SKM-1 (cell line): ENCODE data around the gene KIAA0586.
"Not testable (repeated sequence)": the region's sequence is repeated elsewhere in the genome, so short reads cannot be mapped to it uniquely, and the experiment has no call there.

Experiments
- DNase-seq: peaks from one replicate; lab custom pipeline; 2025; ENCODE audit not compliant: unreplicated experiment; lab: John Stamatoyannopoulos, UW

The KIAA0586 gene

DNA sequence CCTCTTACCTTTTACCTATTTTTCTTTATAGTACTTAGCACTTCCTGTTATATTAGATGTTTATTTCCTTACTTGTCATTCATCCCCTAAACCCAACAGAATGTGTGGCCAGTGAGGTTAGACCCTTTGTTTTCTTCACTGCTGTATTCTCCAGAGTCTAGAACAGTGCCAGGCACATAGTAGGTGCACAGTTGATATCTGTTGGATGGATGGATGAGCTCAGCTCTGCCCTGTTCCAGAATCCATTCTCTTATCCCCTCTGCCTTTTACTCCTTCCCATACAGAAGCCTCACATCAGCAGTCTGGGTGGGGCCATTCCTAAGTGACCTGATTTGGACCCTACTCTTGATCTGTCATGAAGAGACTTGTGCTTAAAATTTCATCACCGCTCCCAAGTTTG lies 115.7 kb downstream of the KIAA0586 start:
- DNase-seq, result no peak

DNA sequence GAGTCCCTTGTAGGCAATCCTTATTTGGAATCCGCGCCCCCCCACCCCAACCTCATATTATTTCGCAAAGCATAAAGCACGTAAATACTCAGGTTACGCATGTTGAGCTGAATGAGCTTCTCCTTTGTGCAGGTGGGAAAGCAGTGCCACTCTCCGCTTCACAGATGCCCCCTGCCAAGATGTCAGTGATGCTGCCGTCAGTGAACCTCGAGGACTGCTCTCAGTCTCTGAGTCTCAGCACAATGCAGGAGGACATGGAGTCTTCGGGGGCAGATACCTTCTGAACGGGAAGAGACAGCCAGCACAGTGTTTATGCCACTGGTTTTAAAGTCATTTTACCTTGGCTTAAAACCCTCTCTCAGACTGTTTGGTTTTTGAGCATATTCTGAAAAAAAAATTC lies 120.1 kb downstream of the KIAA0586 start:
- no peak for DNase-seq

DNA sequence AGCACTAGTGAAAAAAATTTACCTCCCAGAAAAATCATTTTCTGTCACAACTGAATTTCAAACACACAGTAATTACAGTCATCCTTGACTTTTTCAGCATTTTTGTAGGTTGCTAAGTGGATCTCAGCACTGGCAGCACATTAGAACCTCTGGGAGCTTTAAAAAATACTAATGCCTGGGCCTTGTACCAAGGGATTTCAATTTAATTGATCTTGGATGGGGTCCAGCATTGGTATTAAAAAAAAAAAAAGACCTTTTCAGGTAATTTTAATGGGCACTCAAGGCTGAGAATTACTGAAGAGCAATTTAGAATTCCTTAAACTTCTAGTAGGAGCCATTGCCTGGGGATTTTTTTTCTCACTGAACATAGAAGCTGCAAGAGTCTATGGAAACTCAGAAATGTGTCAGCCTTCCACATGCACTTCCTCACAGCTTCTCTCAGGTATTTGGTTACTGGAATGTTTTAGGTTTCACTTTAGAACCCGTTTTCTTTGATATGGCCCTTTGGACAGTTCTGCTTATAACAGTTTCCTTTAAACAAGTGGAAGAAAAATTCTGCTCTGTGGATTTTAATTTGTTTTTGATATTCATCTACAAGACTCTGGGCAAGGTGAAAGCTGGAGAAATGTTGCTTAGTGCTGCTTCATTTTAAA lies 121.7 kb downstream of the KIAA0586 start:
- no peak for DNase-seq

DNA sequence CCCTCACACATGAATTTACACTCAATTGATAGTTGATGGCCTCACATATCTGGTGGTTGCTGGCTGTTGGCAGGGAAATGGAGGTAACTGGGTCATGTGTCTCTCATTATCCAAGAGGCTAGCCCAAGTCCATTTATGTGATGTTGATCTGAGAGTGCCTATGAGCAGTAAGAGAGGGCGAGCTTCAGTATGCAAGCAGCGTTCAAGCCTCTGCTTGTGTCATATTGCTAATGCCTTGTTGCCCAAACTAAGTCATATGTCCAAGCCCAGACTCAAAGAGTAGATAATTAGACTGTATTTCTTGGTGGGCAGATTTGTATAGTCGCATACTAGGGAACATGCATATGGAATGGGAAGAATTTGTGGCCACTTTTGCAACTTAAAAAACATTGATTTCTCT lies 126.4 kb downstream of the KIAA0586 start:
- no peak for DNase-seq

DNA sequence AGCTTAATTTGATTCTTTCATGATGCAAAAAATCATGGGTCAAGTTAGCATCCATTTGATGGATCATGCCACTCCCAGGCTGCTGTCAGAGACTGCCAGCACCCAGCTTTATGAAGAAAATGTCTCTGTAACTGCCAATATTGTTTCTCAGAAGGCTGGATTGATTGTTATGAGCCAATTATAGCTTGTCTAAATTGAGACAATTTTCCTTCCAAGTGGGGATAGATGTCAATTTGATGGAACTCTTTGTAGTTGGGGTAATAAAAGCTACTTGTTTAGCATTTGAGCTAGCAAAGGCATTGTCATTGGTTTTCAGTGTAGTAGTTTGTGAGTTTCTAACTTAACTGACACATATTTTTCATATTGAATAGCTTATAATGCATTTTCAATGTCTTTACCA lies 128.1 kb downstream of the KIAA0586 start:
- no peak for DNase-seq

DNA sequence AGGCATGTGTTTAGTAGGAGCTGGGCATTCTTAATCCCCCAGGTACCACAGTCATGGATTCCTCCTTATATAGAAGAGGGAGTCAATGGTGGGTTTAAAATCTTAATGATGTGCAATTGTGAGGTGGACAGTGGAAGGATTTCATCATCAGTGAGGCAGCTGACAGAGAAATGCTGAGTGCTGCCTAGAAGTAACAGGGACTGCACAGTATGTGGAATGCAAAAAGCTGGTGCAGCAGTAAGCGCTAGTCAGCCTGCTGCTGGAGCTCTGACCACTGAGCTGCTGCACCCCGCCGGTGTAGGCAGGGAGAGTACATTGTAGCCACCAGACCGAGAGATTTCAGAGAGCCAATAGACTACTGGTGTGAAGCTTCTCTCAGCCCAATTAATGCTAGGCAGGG lies 129.7 kb downstream of the KIAA0586 start:
- DNase-seq, result no peak

DNA sequence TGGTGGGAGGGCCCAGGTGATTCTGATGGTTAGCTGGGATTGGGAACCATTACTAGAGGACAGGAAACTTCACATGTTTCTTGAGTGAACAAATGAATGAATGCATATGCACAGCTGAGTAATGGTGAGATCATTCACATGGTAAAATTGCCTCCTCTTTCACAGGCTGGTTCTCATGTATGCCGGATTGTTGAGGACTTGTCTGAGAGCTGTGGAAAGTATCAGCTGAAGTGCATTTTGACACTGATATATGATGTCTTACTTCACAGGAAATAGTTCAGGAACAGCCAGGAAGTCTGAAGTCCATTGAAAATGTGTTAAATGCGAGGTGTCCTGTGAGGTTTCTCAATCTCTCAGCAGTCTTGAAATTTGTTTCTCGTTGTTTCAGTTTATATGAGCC lies 132.7 kb downstream of the KIAA0586 start:
- no peak for DNase-seq

DNA sequence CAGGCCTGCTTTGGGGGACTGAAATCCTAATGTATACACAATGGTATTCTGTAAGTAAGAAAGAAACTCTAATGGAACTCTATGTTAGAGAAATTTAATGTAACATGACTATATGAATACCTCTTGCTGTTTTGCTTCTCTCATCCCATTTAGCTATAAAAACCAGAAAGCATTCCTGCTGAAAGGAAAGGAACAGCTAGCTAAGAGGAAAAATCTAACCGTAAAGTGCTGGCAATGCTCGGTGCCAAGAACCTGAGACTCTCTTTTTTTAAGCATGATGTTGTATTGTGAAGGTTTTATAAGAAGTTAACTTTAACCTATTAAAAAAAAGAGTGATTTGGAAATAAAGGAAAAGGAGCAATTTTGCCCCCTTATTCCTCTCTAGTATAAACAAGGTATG lies 134.6 kb downstream of the KIAA0586 start:
- DNase-seq, result no peak

DNA sequence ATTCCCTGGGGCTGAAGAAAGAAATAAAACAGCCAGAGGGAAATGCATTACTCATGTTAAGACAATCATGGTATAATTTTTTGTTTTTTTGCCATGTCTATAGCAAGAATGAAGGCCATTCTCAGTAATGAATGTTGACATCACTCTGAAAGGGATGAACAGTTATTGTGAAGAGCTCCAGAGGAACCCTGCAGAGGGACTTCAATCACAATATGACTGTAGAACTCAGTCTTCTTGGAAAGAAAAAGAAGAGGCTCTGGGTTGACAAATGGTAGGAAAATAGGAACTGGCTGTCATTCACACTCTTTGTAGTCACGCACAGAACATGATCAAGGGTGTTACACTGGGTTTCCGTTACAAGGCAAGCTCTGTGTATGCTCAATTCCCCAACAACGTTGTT lies 136.5 kb downstream of the KIAA0586 start:
- no peak for DNase-seq

DNA sequence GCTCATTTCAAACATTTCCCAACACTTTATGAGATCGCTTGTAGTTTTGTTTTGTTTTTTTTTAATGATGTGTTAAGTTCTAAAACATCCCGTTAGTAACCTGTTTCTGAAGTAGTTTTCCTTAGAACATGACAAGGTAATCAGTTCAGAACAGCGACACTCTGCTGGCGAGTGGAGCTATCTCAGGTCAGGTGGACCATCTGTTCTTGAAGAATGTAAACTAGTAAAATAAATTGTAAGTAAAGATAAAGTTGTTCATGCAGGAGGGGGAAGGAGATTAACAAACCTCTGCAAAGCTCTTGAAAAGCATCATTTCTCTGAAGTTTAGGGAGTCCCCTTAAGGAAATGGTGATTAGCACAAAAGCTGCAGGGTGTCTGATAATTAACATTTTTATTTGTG lies 138.3 kb downstream of the KIAA0586 start:
- DNase-seq, result no peak

DNA sequence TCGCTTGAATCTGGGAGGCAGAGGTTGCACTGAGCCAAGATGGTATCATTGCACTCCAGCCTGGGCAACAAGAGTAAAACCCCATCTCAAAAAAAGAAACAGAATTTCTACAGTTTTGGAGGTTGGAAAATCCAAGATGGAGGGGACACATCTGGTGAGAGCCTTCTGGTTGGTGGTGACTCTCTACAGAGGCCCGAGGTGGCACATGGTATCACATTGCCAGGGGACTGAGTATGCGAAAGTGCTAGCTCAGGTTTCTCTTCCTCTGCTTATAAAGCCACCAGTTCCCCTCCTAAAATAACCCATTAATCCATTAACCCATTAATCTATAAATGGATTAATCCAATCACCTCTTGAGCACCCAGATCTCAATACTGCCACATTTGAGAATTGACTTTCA lies 139.5 kb downstream of the KIAA0586 start:
- DNase-seq, result no peak

DNA sequence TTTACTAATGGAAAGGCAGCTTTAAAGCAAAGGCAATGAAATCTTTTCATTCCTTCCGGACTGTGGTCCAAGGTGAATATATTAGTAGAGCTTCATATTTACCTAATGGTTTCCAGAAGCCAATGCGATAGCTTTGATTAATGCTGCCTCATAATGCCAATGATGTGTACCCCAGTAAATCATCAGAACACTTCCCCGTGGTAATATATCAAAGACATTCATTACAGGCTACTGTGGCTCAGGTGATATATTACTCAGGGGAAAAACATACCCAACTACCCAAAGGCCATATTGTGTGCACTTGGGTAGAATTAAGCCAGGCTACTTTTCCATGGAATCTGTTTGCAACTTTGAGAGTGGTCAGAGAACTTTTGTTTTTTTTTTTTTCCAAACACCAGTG lies 140.8 kb downstream of the KIAA0586 start:
- no peak for DNase-seq

DNA sequence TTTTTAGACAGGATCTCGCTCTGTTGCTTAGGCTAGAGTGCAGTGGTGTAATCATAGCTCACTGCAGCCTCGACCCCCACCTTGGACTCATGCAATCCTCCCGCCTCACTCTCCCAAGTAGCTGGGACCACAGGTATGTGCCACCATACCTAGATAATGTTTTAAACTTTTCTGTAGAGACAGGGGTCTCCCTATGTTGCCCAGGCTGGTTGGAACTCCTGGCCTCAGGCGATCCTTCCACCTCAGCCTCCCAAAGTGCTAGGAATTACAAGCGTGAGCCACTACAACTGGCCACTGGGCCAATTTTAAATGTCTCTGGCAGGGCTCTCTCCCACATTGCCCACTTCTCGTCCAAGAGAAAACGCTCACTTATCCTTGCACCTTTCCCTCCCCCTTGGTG lies 143.7 kb downstream of the KIAA0586 start:
- DNase-seq, result no peak

DNA sequence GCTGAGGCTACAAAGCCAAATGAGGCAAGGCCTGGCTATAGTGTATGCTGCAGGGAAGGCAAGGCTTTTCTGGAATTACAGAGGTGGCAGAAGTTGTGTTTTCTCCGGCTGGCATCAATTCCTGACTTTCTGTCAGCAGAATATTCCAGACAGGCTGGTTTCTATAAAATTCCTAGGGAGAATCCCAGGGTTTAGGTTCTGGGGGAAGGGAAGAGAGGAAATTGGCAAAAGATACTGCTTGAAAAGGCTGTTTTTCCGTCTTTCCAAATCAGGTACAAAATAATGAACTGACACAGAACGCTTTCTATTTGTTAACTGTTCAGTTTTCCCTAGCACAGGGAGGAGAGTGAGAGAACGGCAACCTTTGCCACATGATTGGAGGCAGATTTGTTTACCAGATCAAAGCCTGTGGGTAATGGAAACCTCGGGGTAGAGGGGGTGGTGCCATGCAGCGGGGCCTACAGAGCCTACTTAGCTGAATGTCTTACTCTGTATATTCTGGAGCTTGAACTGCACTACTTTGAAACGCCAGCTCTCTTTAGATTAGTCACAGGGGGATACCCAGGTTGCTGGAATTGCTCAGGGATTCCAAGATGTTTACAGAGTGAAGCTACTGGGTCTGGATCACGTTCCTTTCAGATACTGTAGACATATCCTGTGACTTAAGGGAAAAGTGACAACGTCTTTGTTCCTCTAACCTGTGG lies 144.4 kb downstream of the KIAA0586 start:
- DNase-seq, result no peak

DNA sequence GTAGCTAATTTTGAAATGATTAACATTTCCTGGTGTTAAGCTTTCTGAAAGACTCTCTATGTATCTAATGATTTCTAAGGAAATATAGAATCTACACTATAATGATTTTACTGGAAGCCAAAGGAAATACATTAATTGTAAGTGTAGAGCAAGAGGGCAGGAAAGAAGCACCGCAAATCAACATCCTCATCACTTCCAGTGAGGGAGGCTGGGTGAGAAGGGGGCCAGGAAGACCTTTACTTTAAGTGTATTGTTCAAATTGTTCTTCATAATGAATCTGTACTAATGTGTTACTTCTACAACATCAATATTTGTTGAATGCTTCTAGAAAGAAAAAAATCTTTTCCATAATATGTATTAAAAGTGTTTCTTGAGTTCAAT lies 144.9 kb downstream of the KIAA0586 start:
- DNase-seq, result no peak

DNA sequence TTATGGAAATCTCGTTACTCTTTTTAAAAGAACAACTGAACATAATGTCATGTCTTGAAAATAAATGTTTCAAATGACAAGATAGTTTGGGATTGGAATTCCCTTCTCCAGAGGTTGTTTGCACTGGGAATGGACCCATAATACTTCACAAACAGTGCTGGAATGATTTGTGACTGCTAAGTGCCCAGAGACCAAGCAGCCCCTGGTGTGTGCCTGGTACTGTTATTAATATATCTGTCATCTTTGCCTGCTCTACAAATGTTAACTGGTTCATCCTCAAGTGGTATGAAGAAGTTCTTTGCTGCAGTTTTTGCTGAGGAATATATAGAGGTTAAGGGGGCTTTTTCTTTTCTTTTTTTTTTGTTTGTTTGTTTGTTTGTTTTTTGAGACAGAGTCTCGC lies 145.3 kb downstream of the KIAA0586 start:
- no peak for DNase-seq

DNA sequence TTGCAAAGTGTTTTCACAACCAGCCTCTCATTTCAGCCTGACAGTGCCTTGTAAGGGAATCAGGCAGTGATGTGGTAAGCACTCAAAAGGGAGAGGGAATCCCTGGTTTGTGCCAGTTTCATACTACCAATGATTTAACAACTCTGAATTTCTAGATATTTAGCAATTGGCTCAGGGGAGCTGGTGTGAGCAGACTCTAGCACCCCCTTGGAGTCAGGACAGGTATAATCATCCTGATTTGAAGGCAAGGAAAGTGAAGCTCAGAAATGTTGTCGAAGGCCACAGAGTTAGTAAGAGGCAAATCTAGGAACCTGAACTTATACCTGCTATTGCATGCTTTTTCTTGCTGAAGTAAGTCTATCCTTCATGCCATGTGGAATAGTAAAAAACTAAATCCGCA lies 147.1 kb downstream of the KIAA0586 start:
- no peak for DNase-seq

DNA sequence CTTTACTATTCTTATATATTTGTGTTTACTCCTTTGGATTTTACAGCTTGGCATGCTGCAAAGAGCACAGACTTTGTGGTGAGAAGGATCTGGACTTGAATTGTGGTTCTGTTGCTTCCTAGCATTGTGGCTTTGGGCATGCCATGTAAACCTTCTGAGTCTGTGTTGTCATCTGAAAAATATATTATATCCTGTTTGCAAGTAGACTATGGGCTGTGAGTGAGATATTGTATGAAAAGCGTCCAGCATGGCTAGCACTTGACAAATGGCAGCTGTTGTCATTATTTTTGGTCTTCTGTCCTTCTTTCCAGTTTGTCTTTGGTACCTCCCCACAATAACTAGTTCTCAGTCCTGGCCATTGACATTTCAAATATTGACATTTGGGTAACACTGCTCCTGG lies 148.4 kb downstream of the KIAA0586 start:
- no peak for DNase-seq

DNA sequence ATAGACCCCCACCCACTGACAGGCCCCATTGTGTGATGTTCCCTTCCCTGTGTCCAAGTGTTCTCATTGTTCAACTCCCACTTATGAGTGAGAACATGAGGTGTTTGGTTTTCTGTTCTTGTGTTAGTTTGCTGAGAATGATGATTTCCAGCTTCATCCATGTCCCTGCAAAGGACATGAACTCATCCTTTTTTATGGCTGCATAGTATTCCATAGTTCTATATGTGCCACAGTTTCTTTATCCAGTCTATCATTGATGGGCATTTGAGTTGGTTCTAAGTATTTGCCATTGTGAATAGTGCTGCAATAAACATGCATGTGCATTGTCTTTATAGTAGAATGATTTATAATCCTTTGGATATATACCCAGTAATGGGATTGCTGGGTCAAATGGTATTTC lies 152.5 kb downstream of the KIAA0586 start:
- not testable (repeated sequence) for DNase-seq

DNA sequence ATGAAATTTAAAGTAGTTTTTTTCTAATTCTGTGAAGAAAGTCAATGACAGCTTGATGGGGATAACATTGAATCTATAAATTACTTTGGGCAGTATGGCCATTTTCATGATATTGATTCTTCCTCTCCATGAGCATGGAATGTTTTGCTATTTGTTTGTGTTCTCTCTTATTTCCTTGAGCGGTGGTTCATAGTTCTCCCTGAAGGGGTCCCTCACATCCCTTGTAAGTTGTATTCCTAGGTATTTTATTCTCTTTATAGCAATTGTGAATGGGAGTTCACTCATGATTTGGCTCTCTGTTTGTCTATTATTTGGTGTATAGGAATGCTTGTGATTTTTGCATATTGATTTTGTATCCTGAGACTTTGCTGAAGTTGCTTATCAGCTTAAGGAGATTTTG lies 153.9 kb downstream of the KIAA0586 start:
- not testable (repeated sequence) for DNase-seq

DNA sequence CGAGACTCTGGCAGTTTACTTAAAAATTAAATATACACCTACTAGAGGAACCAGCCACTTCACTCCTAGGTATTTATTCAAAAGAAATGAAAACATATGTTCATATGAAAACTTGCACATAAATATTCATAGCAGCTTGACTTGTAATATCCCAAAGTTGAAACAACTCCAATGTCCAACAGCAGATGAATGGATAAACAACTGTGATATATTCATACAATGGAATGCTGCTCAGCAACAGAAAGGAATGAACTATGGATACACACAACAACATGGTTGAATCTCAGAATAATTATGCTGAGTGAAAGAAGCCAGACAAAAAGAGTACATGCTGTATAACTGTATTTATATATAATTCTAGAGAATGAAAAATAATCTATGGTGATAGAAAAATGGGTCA lies 156.9 kb downstream of the KIAA0586 start:
- DNase-seq, result no peak

DNA sequence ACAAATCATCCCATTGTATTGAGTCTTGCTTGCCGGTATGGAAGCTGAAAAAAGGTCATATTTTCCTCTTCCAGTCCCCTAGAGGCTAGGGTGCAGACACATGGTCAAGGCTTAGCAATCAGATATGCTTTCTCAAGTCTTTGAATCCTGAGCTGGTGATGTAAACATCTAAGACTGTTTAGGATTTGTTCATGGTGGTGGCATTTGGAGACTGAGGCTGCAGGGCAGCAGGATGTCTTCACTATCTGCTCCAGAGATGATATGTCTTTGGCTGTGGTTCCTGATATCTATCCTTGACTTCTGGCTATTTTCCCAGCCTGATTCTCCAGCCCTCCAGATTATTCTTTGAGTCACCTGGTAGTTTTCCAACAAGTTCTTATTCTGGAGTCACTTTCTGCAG lies 159.8 kb downstream of the KIAA0586 start:
- DNase-seq, result no peak

DNA sequence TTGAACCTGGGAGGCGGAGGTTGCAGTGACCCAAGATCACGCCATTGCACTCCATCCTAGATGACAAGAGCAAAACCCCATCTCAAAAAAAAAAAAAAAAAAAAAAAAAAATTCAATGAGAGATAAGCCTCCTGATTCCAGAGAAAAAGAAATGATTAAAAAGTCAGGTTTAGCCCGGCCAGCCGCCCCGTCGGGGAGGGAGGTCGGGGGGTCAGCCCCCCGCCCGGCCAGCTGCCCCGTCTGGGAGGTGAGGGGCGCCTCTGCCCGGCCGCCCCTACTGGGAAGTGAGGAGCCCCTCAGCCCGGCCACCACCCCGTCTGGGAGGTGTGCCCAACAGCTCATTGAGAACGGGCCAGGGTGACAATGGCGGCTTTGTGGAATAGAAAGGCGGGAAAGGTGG lies 160.8 kb downstream of the KIAA0586 start:
- not testable (repeated sequence) for DNase-seq
